HG03521 (cell line): ENCODE data around the gene UBE2E2.
"Not testable (repeated sequence)": the region's sequence is repeated elsewhere in the genome, so short reads cannot be mapped to it uniquely, and the experiment has no call there.

ENCODE experiments used
- ATAC-seq: cut with Tn5 transposase; IDR thresholded peaks from one replicate; pipeline ENCODE4 v1.9.1; 2021; ENCODE audit warnings: mild to moderate bottlenecking, moderate library complexity; ENCODE audit not compliant: unreplicated experiment

The UBE2E2 gene

DNA sequence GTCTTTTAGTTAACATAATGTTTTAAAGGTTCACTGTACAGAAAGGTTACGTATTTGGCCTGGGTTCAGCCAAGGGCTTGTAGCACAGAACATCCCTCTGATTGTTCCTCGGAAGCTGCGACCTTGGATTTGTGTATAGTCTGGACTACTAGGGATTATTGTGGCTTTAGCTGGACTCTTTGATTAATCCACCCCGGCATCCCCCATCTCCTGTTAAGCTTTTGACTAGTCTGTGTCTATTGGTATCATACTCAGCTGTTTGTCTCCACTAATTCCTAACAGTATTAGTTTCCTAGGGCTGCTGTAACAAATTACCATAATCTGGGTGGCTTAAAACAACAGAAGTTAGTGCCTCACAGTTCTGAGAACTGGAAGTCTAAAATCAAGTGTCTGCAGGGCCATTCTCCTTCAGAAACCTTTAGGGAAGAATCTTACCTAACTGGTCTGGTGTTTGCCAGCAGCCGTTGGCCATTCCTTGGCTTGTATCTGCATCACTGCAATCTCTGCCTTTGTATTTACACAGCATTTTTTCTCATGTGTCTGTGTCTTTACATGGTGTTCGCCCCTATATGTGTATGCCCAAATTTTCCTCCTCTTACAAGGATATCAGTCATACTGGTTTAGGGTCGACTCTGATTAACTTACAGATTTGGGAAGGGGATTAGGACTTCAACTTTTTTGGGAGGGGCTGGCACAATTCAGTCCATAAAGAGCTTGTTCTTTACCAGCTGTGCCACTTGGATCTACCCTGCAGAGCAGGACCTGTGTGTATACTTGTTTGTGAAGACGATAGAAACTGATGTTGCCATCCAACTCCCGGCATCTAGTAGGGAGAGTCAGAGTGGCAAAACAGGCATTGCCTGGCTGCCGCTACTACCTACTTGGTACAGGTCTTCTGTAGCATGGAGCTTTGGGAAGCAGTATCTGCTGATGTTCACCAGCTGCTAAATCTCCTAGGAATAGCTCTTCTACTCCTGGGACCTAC, 117.8 kb downstream of the UBE2E2 start:
- no peak for ATAC-seq

DNA sequence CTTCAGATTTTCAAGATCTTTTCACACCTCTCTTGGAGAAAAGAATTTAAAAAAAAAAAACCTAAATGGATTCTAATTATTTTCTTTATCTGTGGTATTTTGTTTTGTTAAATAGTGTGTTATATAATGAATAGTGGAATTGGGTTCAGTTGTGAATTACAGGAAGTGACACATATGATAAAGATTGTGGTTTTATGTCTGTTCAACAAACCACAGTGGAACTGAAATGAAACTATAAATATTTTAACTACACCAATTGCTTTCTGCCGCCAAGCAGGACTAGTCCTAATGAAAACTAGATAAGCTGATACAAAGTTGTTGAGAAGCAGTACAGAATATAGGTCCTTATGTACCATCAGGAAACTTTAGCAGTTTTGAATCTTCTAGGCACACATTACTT, 121.6 kb downstream of the UBE2E2 start:
- no peak for ATAC-seq

DNA sequence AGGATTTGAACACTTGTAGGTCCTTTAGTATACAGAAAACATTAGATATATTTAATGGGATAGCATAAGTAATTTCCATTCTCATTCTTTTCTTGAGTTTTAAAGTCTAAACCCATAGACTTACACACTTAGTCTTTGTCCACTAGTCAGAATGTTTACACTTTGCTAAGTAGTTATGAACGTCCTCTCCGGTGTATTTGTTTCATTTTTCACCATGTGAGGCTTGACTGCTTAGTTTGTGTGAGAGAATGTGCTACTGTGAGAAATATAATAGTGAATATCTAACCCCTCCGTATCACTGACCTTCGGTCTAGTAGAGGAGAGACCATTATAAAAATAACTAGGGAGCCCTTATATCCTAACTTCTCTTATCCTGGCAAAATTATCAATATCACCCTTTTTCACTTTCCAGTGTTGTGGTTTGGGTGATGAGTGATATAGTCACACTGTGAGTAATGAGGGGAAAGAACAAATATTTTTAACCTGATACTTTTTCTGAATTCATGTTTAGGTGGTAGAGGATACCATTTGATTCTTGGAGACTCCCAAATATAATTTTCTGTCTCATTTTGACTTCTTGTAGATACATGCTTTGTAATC, 122.4 kb downstream of the UBE2E2 start:
- peak; percentile 44 for ATAC-seq

DNA sequence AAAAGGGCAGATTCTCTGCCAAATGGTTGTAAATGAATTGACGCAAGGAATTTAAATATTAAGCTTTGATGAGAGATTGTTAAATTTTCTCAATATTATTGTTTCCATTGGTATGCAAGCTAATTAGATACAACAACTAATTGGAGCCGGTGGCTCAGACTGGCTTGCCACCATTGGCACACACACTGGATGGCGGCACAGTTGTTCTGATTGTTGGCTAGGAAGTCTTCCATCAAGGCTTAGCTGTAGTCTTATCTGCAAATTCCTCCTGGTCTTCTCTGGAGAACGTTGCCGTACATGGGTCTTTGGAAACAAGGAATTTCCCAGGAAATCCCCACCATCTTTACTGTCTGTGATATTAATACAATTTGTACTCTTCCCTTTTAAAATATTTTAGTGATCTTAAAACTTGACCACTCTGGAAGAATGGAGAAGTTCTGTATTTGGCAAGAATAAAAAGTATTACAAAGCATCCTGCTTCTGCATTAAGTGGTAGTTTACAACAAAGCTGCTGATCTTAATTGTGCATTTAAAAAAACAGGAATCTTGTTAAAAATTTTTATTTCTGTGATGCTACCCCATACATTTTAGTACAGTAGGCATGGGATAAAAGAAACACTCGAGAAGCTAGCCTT, 126.5 kb downstream of the UBE2E2 start:
- ATAC-seq: no peak

DNA sequence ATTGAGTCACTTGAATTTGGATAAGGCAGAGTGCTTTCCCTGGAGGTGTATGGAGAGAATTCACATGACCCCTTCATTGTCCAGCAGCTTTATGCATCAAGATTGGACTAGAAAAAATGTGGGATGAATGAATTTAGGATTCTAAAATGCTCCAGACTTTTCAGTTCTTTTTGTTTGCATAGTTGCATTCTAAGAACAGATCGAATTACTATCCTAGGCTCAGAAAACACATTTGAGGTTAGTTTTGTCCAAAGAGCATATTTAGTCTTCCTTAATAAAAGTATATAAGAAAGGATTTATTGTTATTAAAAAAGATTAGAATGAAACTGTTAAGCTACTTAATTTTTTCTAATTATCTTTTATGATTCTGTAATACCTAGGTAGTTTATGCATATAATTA, 127.4 kb downstream of the UBE2E2 start:
- ATAC-seq: no peak

DNA sequence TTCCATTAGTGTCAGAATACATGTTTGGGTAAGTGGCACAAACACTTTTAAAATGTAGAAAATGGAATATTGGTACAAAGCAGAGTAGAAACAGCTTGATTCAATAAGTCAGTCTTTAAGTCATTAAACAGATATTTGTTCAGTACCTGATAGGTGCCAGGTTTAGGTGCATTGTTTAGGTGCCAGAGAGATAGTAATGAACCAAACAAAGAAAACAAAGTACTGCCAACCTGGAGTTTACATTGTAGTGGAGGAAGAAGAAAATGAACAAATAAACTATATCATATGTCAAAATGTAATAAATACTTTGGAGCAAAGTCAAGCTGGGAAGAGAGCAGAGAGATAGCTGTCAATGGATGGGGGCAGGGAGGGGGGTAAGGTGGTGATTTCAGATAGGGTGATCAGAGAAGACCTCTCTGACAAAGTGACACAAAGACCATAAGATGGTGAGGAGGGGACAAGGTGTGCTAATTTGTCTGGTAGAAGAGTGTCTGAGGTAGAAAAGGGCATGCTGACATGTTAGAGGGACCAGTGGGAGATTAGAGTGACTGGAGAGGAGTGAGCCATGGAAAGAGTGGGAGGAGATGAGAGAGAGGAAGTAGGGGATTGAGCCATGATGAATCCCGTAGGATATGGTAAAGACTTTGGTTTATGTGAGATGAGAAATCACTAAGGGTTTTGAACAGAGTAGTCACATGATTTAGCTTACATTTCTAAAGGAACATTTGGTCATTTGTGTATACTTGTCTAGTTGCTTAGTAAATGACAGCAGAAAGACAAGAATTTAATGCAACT, 128.2 kb downstream of the UBE2E2 start:
- no peak for ATAC-seq

DNA sequence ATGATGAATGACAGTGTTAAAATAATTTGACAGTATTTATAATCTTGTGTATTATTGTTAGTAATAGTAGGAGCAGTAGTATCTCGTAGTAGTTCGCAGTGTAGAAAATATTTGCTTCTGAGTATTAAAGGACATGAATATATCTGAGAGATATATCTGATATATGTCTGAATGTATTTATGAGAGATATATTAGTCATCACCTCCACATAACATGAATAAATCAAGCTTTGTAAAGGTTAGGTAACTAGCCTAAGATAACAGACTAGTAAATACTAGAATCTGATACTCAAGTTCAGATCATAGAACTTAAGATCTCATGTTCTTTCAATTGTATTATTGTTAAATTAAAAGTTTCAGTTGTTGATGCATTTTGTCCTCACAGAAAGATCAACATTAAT, 130.5 kb downstream of the UBE2E2 start:
- ATAC-seq: no peak

DNA sequence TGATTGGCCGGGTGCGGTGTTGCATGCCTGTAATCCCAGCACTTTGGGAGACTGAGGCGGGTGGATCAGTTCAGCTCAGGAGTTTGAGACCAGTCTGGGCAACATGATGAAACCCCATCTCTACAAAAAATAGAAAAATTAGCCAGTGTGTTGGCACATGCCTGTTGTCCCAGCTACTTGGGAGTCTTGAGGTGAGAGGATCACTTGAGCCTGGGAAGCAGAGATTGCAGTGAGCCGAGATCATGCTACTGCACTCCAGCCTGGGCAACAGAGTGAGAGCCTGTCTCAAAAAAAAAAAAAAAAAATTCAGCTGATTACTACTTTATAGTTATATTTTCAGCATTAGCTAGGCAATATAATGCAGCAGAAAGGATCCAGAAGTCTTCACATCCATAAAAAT, 133.7 kb downstream of the UBE2E2 start:
- not testable (repeated sequence) for ATAC-seq

DNA sequence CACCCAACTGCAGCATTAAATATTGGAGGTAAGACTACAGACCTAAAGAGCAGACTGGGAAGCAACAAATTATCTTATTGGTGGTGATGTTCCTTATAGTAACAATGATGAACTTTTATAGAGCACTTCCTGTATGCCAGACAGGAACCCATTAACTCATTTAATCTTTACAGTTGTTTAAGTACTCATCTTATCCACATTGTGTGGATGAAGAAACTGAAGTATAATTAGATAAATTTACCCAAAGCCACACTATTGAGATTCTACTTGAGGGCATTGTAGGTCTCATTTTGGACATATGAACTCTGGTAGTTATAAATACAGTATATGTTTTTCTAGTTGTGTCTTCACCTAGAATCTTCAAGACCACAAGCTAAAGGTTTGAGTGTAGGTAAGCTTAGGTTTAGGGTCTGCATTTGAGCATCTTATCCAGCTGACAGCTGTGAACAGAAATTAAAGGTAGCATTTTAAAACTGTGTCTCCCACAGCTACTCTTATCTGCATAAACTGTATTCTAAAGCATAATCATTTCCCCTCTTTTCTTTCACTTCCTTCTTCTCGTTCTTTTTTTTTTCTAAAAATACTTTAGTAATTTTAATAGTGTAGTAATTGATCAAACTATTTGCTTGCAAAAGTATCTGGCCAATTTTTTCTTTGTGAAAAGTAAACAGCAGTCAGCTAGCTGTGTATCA, 138.2 kb downstream of the UBE2E2 start:
- ATAC-seq: peak; percentile 68

DNA sequence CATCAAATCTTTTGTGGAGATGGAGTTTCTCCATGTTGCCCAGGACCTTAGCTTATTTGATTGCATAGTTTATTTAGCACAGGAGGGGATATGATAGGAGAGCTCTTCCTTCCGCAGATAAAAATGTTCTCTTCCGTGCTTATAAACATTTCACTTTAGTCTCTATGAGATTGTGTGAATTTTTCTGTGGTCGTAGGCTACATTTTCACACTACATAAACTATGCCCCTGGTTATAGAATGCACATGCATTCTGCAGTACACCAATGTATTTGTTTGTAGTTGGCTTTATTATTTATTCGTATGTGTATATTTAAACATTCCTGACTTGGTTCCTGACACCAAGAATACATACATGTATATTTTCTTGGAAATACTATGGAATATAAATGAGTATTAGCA, 139.2 kb downstream of the UBE2E2 start:
- no peak for ATAC-seq

DNA sequence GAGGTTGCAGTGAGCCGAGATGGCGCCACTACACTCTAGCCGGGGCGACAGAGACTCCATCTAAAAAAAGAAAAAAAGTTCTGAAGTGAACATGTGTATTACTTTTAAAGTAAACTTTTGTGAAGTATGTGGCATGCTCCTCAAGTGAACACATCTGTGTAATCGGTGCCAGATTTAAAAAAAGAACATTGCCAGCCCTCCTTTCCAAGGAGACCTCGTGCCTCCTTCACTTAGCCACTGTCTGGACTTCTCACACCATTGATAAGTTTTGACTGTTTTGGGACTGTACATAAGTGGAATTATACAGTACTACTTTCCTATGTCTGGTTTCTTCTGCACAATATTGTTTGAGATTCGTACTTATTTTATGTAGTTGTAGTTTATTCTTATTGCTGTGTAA, 140.4 kb downstream of the UBE2E2 start:
- ATAC-seq: no peak

DNA sequence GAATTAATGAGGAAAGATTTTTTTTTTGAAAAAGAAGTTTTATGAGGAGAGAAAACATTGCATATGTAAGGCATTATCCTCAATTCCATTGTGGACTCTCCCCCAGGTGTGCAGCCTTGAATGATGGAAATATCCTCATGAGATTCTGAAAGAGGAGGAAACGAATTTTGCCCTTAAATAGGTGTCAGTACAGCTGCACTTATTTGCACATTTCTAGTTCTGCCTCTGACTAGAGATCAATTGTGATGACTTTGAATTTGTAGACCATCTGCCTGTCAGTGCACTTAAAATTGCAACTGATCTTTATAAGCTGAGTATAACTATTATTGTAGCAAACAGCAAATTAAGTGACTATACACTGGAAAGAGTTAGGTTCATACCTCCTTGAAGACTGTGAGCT, 141.8 kb downstream of the UBE2E2 start:
- no peak for ATAC-seq

DNA sequence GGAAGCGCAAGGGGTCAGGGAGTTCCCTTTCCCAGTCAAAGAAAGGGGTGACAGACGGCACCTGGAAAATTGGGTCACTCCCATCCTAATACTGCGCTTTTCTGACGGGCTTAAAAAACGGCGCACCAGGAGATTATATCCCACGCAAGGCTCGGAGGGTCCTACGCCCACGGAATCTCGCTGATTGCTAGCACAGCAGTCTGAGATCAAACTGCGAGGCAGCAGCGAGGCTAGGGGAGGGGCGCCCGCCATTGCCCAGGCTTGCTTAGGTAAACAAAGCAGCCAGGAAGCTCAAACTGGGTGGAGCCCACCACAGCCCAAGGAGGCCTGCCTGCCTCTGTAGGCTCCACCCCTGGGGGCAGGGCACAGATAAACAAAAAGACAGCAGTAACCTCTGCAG, 146.3 kb downstream of the UBE2E2 start:
- not testable (repeated sequence) for ATAC-seq

DNA sequence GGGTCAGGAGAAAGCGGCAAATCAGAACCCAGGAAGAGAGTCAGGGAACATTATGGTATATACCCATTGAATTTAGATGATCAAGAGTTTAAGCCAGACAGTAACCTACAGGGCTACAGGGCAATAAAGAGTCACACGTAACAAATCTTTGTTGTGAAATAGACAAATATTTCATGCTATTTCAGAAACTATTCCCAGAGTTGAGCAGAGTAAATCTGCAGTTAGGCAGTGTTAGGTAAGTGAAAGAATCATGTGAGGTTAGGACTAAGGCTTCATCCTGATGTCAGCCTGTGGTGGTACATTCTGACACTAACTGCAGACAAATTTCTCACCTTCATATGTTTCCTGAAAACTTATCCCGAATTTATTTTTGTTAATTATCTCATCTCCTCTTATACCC, 153.0 kb downstream of the UBE2E2 start:
- no peak for ATAC-seq

DNA sequence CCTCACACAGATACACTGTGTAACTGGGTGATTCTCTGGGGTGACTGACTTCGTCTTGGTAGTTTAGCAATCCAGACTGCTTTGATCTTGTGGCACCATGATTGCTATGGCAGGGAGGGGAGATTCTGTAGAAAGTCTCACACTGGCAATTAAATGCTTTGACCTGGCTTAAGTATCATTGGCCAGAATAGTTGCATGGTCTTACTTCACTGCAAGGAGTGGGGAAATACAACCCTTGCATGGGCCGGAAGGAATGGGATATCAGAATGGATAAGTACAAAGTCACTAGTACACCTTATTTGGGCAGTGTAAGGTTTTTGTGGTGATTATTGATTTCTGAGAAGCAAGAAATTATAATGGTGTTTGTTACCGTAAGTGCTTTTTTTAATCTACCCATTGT, 153.8 kb downstream of the UBE2E2 start:
- no peak for ATAC-seq

DNA sequence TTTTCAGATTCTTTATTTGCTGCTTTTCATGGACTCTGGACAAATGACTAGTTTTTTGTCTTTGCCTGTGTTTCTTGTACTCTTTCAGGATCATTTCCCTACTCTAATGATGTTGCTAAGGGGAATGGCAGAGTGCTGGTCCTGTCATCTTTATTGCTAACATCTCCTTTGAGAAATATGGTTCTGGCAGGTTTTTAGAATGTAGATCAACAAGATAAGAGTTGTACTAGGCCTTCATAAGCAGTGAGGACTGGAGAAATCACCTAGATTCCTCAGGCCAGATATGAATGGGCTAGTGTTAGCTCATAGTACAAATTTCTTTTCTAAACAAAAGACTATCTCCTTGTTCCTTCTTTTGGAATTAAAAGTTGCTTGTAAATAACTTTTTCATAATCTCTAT, 156.0 kb downstream of the UBE2E2 start:
- no peak for ATAC-seq

DNA sequence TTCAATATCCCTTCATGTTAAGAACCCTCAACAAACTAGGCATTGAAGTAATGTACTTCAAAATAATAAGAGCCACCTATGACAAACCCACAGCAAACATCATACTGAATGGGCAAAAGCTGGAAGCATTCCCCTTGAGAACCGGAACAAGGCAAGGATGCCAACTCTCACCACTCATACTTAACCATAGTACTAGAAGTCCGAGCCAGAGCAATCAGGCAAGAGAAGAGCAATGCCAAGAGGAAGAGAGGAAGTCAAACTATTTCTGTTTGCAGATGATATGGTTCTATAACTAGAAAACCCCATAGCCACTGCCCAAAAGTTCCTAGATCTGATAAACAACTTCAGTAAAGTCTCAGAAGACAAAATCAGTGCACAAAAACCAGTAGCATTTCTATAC, 161.9 kb downstream of the UBE2E2 start:
- ATAC-seq: no peak

DNA sequence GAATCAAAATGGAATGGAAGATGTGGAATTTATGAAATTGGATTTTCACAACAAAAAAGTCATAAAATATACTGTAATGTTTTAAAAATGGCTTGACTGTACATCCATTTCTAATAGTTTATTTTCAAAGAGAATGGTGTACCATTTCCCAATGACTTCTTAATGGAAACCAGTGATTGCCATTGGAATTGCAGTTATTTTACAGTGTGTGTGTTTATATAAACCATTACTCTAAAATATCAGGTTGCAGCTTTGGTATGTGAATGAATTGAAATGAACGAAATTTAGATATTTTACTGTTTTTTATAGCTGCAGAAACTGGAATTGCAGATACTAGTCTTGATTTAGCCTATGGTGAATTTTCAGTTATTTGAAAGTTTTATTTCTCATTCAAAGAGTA, 165.6 kb downstream of the UBE2E2 start:
- no peak for ATAC-seq

DNA sequence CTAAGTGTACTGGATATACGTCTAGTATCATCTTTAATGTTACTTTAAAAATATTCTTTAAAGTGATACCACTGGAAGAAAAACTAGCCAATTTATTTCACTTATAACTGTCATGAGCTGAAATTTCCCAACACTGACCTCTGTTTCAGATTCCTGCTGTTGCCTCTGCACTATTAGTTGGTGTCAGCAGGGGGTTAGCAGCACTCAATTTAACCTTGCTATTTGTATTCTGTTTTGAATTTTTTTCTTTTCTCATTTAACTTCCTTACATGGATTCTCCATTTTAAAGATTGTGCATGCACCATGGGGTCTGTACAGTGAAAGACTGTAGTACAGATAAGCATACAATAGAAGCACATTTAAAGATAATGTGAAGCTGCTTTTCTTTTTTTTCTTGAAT, 169.2 kb downstream of the UBE2E2 start:
- no peak for ATAC-seq

DNA sequence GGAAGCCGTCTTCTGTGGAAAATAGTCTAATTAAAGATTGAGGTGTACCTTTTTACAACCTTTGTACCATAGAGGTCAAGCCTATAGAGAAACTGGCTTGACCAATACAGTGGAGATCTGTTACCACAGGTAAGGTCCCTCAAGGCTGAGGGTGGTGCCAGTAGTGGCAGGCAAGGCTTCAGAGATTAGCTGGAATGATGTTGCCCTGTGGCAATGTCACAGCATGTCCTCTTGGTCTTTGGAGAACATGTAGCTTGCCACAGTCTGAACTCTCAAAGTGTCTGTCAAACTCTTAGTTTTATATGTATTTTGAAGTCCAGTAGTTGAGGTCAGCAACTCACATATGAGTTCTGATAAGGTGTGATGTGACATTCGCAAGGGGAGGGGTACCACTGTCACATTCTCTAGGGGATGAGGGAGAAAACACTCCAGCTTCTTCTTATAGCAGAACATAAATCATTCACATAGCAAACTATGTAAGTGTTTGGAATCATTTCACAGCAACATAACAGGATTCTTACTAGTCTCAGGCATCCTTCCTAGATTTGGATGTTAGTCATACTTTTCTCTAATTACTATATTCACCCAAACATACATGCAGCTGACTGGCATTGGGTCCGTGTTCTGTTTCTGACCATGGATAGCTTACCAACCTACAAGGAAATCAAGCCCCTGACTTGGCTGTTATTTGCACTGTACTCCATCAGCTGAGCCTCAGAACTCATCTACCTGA, 173.6 kb downstream of the UBE2E2 start:
- ATAC-seq: no peak
